ENCODE results near the gene IL21R.
"Not testable (repeated sequence)": the region's sequence is repeated elsewhere in the genome, so short reads cannot be mapped to it uniquely, and the experiment has no call there.

DNA sequence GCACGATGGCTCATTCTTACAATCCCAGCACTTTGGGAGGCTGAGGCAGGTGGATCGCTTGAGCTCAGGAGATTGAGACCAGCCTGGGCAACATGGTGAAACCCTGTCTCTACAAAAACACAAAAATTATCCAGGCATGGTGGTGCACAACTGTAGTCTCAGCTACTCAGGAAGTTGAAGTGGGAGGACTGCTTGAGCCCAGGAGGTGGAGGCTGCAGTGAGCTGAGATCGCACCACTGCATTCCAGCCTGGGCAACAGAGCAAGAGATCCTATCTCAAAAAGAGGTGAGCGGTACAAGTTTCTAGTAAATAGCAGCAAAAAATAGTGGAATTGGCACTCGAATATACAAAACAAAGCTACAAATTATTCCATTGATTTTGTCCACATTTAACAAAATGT, 31.2 kb downstream of the IL21R start:
- TF ChIP-seq, protein P1, sequence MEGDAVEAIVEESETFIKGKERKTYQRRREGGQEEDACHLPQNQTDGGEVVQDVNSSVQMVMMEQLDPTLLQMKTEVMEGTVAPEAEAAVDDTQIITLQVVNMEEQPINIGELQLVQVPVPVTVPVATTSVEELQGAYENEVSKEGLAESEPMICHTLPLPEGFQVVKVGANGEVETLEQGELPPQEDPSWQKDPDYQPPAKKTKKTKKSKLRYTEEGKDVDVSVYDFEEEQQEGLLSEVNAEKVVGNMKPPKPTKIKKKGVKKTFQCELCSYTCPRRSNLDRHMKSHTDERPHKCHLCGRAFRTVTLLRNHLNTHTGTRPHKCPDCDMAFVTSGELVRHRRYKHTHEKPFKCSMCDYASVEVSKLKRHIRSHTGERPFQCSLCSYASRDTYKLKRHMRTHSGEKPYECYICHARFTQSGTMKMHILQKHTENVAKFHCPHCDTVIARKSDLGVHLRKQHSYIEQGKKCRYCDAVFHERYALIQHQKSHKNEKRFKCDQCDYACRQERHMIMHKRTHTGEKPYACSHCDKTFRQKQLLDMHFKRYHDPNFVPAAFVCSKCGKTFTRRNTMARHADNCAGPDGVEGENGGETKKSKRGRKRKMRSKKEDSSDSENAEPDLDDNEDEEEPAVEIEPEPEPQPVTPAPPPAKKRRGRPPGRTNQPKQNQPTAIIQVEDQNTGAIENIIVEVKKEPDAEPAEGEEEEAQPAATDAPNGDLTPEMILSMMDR (IDR thresholded peaks at IDR 0.05): not testable (repeated sequence)
- TF ChIP-seq POLR2AphosphoS5 (IDR thresholded peaks at IDR 0.05): not testable (repeated sequence)
